GM03348 (cell line): ENCODE measurements around the gene SPATA9.

ENCODE experiments used
- DNase-seq: peaks from one replicate; pipeline ENCODE4 v3.0.0; 2012; ENCODE audit warnings: low spot score

The SPATA9 gene

DNA sequence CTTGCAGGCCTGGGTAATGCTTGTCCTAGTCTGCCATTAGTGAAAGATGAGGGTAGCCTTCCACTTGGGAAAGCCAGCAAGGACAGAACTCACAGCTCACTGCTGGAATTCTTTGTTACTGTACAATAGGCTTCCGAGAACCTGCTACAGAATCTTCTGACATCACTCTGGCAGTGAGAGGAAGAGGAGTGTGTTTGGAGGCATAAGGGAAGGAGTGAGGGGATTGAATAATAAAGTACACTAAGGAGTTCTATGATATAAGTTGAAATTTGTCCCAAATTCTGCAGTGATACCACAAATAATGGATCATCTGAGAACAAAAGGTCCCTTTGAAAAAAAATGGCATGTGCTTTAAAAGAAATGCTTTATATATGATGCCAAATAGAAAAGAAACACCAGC, at the start of gene SPATA9:
TSS of gene SPATA9 (minus strand) at position 101 of the 400 bp plus-strand sequence. CDS start 137 bp downstream, outside the sequence.
- no peak for DNase-seq

DNA sequence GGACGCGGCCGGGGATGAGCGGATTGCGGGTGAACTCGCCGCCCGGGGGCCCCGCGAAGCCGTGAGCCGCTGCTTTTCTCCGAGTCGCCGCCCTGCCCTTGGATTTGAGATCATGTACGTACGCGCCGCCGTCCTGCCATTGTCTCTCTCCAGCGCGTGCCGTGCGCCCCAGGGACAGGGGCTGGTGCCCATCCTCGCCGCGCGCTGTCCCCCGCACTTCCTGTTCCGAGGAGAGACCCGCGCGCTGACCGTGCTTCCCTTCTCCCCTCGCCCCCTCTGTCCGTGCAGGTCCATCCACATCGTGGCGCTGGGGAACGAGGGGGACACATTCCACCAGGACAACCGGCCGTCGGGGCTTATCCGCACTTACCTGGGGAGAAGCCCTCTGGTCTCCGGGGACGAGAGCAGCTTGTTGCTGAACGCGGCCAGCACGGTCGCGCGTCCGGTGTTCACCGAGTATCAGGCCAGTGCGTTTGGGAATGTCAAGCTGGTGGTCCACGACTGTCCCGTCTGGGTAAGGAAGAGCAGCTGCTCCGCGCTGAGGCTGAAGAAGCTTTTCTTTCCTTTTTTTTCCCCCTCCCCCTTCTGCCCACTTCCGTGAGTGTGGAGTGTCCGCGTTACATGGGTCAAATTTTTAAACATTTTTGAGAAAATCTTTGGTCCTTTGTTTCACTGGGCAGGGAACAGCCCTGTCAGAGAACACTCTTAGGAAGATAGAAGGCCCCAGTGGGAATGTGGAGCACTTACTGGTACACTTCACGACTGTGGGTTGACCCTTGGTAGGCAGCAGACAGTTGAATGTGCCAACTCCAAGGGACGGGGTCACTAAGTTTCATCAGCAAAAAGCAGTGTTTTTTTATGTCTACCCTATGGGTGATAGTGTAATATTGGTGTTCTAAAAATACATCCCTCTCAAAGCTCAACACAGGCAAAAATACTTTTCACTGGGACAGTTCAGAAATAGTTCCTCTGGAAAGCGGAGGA, 49.1 kb upstream of the SPATA9 start:
- DNase-seq = no peak

GRCh38 chr5:95730730-95731570, 48.2 kb upstream of the SPATA9 start, which contains the start of gene RHOBTB3:
RHOBTB3 (plus strand) TSS chr5:95731336; CDS start chr5:95731683, 347 bp downstream.
- DNase-seq = peak; percentile 91

- no peak for DNase-seq
Observed at GRCh38 chr5:95730011-95730700, 47.4 kb upstream of the SPATA9 start.

GRCh38 chr5:95729115-95730010, 46.6 kb upstream of the SPATA9 start:
- DNase-seq = no peak

- DNase-seq = no peak
Observed at GRCh38 chr5:95728494-95729114, 45.8 kb upstream of the SPATA9 start.

DNA sequence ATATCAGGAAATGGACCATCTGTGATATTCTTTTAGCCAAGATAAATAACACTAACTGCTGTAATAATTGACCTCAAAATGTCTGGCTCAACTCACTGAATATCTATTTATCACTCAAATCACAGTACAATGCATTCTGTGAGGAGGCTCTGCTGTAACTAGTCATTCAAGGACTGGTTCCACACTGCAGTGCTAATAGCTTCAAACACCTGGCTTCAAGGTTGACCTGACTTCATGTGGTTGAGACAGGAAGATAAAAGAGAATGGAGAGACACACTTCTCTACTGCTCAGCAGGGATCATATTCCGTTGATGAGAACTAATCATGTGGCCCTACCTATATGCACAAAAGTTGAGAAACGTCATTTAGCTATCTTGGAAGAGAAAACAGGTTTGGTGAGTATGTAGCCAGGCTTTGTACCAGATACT, 45.0 kb upstream of the SPATA9 start:
- DNase-seq = no peak

DNA sequence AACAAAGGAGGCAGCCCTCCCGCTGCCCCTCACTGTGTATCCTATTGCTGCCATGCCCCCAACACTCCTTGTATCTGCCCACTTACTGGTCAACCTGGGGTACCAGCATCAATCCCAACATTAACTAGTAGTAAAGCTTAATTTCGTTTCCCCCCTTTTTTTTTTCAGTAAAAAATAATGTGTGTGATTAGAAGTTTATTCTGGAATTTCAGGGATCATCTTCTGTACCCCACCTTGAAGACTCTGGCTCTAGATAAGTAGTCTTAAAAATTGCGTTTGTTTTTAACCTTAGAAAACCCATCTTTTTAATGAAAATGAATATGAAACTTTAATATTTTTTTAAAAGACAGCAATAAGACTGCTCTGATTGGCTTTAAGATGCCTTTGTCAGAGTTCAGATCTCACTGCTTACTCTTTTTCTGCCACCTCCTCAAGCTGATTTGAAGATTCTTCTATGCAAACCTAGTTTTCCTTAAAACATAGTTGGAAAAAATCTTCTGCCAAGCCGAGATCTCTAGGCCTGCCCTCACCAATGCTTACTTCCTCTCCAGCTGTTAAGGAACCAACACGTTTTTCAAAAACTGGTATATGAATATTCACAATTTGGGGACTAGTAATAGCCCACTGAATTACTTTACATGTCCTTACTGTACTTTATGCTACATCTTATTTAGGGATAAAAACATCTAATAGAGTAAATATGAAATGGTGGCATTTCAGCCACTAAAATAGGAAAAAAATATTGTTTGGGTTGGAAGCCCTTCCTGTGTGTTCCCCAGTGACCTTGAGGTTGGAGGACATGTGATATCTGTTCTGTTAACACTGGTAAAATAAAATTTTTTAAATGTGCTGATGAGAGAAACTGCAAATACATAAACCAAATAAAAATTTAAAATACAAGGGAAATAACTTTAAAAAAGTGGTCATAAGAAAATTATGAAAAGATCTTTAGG, 44.3 kb upstream of the SPATA9 start:
- DNase-seq = no peak

- peak; percentile 38 for DNase-seq
Observed at GRCh38 chr5:95725937-95726810, 43.4 kb upstream of the SPATA9 start.

- DNase-seq = no peak
Observed at GRCh38 chr5:95725071-95725820, 42.5 kb upstream of the SPATA9 start.

- DNase-seq = peak; percentile 36
Observed at GRCh38 chr5:95723632-95724369, 41.0 kb upstream of the SPATA9 start.

- no peak for DNase-seq
Observed at GRCh38 chr5:95721582-95722295, 38.9 kb upstream of the SPATA9 start.

GRCh38 chr5:95720094-95720786, 37.4 kb upstream of the SPATA9 start:
- no peak for DNase-seq

DNA sequence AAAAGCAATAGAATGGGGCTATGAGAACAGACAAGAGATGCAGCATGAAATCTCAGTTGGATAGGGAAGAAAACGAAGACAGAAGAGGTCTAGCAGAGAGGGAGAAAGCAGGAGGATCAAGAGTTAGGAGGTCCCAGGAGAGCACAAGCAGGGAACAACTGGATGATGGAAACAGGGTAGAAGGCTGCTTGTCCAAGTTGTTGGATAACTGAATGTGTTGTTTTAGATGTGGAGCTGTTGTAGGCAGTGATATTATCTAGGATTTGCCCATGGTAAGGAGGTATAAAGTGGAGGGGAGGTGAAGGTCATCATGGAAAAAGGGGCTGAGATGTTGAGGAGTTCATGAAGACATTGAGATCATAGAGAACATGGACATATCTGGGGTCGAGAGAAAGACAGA, 35.9 kb upstream of the SPATA9 start:
- DNase-seq = no peak

DNA sequence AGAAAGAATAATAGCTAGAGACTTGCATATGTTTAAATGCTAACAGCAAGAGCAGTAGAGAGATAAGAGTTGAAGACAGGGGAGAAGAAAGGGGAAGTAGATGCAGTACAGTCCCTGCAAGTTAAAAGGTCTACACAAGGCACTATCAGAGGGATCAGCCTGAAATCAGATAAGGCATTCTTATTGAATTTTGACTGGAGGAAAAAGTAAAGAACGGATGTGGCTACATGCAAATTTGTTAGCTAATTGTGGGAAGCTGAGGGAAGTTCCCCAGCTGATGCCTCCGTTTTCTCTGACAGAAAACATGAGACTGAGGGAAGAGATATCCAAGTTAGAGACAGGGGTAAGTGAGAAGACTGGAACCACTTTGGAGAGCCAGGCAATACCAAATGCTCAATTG, 35.4 kb upstream of the SPATA9 start:
- DNase-seq = no peak

GRCh38 chr5:95717439-95717838, 34.6 kb upstream of the SPATA9 start:
- no peak for DNase-seq
